Pericardium fibroblast (primary cell): ENCODE results near the gene CCDC91. TPM values are rescaled to one million over a fixed set of nuclear protein-coding genes. Genes with fewer than 3 reads are reported as not detected.

Experiments used
- total RNA-seq: library from RNA; depleted of rRNA; stranded (reverse); fragments of >200 nt; gene quantifications from 2 replicates; pipeline ENCODE4 v1.2.3, GENCODE V29; 2015

Gene CCDC91, protein sequence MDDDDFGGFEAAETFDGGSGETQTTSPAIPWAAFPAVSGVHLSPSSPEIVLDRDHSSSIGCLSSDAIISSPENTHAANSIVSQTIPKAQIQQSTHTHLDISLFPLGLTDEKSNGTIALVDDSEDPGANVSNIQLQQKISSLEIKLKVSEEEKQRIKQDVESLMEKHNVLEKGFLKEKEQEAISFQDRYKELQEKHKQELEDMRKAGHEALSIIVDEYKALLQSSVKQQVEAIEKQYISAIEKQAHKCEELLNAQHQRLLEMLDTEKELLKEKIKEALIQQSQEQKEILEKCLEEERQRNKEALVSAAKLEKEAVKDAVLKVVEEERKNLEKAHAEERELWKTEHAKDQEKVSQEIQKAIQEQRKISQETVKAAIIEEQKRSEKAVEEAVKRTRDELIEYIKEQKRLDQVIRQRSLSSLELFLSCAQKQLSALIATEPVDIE
- total RNA-seq: 5.3 and 14.9 TPM in 2 replicates

DNA sequence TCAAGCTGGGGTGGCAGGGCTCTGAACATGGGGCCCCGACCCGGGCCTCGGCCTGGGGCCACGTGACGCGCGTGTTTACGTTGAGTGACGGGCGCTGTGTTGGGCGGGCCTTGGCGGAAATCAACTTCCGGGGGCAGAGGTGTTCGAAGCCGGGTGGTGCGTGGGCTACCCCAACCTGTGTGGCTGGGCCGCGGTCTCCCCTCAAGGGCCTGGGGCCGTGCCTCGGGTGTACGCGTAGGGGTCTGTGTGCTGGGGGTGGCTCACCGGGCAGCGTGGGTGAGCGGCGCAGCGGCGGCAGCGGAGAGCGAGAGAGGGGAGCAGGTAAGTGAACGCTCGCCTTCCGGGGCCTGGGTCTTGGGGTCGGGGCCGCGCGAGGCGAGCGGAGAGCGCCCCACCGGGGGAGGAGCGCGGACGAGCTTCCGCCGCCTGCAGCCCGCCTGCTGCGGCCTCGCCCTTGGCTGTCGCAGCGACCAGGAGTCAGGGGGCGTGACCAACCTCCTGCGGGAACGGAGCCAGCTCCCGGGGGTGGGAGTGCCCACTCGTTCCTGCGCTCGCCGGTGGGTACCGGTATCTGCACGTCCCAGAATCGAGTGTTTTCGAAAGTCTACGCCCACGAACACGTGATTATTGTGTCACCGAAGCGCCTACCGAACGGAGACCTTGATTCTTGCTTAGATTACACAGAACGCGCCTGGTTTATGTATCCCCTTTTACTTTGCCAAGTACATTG is at the start of gene CCDC91:
CCDC91 (plus strand) TSS at position 136 of the 730 bp plus-strand sequence. CDS start 66,760 bp downstream, outside the sequence.

Other genes with a start within 250 kb of the CCDC91 start
- gene PTHLH, start 217.7 kb upstream of the CCDC91 start, total RNA-seq: 0.35 and 0.60 TPM in 2 replicates